BLaER1 treated with 17β-estradiol and CSF1 and Interleukin-3, amounts not matched to agents 10 nM and 100 nM (cell line): ENCODE results near the gene ZDHHC18.

Experiments used
- H3K27ac ChIP-seq, 11 experiments: shearing (Covaris generic); formaldehyde crosslinking; 2 replicates each; pipeline ENCODE4 v1.8.1; 2022
- H3K27me3 ChIP-seq, 11 experiments: shearing (Covaris generic); formaldehyde crosslinking; 2 replicates each; pipeline ENCODE4 v1.8.1; 2022
- H3K36me3 ChIP-seq, 11 experiments: shearing (Covaris generic); formaldehyde crosslinking; 2 replicates each; pipeline ENCODE4 v1.8.1; 2022
- H3K4me1 ChIP-seq, 10 experiments: shearing (Covaris generic); formaldehyde crosslinking; 2 replicates each; pipeline ENCODE4 v1.8.1; 2022
- H3K4me2 ChIP-seq, 11 experiments: shearing (Covaris generic); formaldehyde crosslinking; 2 replicates each; pipeline ENCODE4 v1.8.1; 2022
- H3K4me3 ChIP-seq, 10 experiments: shearing (Covaris generic); formaldehyde crosslinking; 2 replicates each; pipeline ENCODE4 v1.8.1; 2022
- H3K9ac ChIP-seq, 11 experiments: shearing (Covaris generic); formaldehyde crosslinking; 2 replicates each; pipeline ENCODE4 v1.8.1; 2022
- H3K9me3 ChIP-seq, 11 experiments: shearing (Covaris generic); formaldehyde crosslinking; replicated peaks in 1 of 11; 2 replicates each; pipeline ENCODE4 v1.8.1; 2022
- H4K20me1 ChIP-seq, 11 experiments: shearing (Covaris generic); formaldehyde crosslinking; 2 replicates each; pipeline ENCODE4 v1.8.1; 2022
- Cebpa-rat ChIP-seq, 11 experiments: shearing (Covaris generic); IDR thresholded peaks; 2 replicates each; pipeline ENCODE4 v1.8.1; 2022

The ZDHHC18 gene

DNA sequence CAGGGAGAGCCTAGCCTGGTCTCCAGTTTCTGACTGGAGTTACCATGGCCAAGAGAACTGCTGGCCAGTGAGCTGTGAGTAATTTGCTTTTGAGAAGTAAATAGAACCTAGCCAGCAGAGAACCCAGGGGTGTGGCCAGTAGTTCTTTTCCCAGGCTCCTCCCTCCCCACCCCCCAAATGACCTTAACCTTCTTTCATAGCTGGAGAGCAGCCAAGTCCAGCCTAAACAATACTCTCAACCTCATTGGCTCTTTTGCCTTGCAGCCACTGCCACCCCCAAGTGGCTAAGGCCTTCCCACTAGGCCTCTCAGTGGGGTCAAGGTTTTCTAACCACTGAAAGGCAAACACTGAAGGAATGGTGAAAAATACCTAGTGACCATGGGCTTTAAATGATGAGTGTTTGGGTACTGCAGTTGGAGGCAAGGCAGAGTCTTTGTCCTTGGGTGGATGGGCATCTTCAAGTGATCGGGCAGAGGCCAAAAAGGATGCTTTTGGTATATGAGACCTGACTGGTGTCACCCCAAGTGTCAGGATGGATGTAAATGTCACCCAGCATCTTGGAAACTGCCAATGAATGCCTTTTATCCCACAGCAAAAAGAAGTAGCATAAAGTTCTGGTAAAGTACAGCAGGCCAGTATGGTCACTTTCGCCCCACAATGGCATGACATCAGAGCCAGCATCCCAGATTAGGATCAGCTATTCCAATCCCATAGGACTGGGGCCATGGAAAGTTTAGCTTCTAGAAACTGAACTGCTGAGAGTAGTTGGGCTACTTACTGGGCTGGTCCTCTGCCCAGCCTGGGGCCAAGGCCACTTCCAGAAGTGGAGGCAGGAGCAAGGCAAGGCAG, 42.2 kb upstream of the ZDHHC18 start:
- H4K20me1 ChIP-seq, result peaks cover 15 to 28% (median 24%) of the 10 kb centered on the region in 11 experiments; a peak in 19 of 22 replicates
- H3K9ac ChIP-seq, result no peak overlapping the region
- H3K9me3 ChIP-seq, result no peaks in the 10 kb centered on the region
- H3K4me2 ChIP-seq, result peak overlapping the region; percentile 91 to 100 (median 98)
- peak overlapping the region in 5 of 11 experiments; percentile 1 to 99 (median 98); a peak in 9 of 22 replicates for H3K27ac ChIP-seq
- H3K4me3 ChIP-seq, result no peak overlapping the region
- H3K36me3 ChIP-seq, result peaks cover 31 to 51% (median 44%) of the 10 kb centered on the region in 11 experiments
- TF ChIP-seq Cebpa-rat (IDR thresholded peaks at IDR 0.05), result no peak
- no peaks in the 10 kb centered on the region for H3K27me3 ChIP-seq
- peaks cover 54 to 87% (median 65%) of the 10 kb centered on the region in 10 experiments for H3K4me1 ChIP-seq

DNA sequence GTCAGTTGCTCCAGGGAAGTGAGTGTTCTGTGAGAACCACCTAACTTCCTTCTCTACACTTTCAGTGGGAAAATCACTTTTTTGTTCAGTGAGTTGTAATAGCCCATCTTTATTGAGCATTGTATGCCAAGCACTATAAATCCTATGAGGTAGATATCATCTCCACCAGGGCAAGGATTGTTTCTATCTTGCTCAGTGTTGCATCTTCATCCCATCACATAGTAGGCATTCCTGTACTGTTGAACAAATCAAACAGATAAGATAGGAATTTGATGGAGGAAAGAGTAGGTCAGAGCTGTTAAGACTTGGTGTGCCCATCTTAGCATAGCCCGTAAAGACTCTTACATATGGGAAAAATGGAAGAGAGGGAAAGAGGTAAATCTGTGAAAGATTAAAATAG, 41.6 kb upstream of the ZDHHC18 start:
- Histone ChIP-seq H3K4me3 (no peak overlapping the region), H3K27me3 (no peaks in the 10 kb centered on the region), H3K36me3 (peaks cover 25 to 45% (median 37%) of the 10 kb centered on the region in 11 experiments), H3K9me3 (no peaks in the 10 kb centered on the region), H3K4me2 (peak overlapping the region; percentile 91 to 100 (median 98)), H3K27ac (peak overlapping the region in 7 of 11 experiments; percentile 16 to 99 (median 98); a peak in 9 of 22 replicates), H3K9ac (0 out of 22 replicates have a peak overlapping the region, but pooled peaks of 2 of the 11 experiments have one; percentile 96), H4K20me1 (peaks cover 8 to 22% (median 17%) of the 10 kb centered on the region in 11 experiments; a peak in 19 of 22 replicates), H3K4me1 (peaks cover 60 to 88% (median 71%) of the 10 kb centered on the region in 10 experiments)
- no peak for TF ChIP-seq Cebpa-rat (IDR thresholded peaks at IDR 0.05)

DNA sequence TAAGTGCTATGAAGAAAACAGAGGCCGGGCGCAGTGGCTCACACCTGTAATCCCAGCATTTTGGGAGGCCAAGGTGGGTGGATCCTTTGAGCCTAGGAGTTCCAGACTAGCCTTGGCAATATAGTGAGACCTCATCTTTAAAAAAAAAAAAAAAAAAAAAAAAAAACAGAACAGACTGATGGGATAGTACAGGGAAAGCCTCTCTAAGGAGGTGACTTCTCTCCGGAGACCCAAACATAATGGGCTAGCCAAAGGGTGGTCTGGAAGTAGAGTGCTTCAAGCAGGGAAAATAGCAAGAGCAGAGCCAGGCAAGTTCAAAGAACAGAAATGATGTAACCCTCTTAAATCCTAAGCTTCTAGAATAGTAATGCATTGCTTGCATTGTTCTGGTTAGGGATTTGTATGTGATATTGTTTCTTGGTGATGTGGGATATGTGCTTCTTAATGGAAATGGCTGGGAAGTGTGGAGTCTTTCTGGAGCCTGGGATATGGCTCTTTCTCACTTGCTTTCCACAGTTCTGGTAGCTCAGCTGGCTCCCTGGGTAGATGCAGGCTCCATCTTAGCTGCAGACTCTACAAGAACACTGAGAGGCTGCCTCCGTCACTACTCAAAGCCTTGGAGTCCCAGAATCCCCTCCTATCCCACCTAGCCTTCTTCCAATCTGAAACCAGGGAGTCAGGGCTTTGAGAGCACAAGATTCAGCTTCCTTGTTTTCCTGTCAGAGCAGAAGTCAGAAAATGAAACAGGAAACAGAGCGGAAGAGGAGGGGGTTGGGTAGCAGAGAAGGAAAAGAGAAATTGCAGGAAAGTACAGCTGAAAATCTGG, 40.7 kb upstream of the ZDHHC18 start:
- no peaks in the 10 kb centered on the region for H3K27me3 ChIP-seq
- H3K27ac ChIP-seq, result peak overlapping the region; percentile 95 to 99 (median 98)
- H3K4me1 ChIP-seq, result peaks cover 69 to 90% (median 77%) of the 10 kb centered on the region in 10 experiments
- H4K20me1 ChIP-seq, result peaks cover 0 to 12% (median 8%) of the 10 kb centered on the region in 11 experiments; a peak in 14 of 22 replicates
- H3K9ac ChIP-seq, result peak overlapping the region; percentile 92 to 98 (median 95); a peak in 21 of 22 replicates
- TF ChIP-seq Cebpa-rat (IDR thresholded peaks at IDR 0.05), result no peak
- H3K36me3 ChIP-seq, result peaks cover 15 to 36% (median 28%) of the 10 kb centered on the region in 11 experiments
- peak overlapping the region; percentile 91 to 100 (median 98) for H3K4me2 ChIP-seq
- H3K9me3 ChIP-seq, result no peaks in the 10 kb centered on the region
- peak overlapping the region in 9 of 10 experiments; percentile 10 to 81 (median 72); a peak in 14 of 20 replicates for H3K4me3 ChIP-seq

DNA sequence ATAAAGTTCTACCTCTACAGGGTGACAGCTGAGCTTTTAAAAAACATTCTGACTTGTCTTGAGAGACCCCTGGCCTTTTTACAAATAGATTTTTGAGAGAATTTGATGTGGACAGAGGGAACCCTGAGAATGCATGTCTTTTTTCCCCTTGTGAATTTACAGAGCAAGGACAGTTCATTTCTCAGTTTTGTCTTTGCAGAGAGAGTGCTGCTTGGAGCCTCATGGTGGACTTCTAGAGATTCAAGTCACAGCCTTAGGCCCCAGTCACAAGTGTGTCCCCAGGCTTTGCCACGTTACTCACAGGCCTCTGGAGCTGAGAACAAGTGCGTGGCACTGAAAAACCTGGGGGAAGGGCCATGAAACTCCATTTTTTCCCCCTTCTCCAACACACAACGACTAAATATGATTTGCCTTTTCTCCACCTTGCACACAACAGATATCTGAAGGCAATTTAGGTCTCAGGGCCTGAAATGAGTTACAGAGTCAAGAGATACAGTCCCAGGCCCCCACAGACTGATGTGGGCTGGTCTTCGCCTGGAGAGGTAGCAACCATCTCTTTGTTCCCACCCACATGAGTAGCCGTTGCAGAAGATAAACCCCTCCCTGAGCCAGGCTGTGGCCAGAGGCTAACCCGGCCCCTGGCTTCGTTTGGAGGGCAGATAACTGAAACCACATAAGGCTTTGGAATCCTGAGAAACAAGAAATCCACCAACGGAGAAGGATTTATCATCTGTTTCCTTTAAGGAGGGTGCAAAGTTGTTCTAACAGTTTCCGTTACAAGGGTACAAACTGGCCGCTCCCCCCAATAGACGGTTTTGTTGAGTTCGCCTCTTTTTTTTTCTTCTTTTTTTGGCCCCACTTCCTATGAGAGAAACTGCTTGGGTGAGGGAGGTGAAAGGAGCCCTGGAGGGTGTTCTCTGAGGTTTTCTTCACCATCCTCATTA, 39.8 kb upstream of the ZDHHC18 start:
- Histone ChIP-seq H3K4me1 (peaks cover 78 to 90% (median 82%) of the 10 kb centered on the region in 10 experiments), H3K36me3 (peaks cover 6 to 27% (median 19%) of the 10 kb centered on the region in 11 experiments; a peak in 21 of 22 replicates), H3K27me3 (no peaks in the 10 kb centered on the region), H3K9ac (peak overlapping the region; percentile 92 to 98 (median 95)), H4K20me1 (peaks cover 0 to 3% (median 0%) of the 10 kb centered on the region in 11 experiments; a peak in 1 of 22 replicates), H3K4me2 (peak overlapping the region; percentile 91 to 100 (median 98)), H3K4me3 (peak overlapping the region; percentile 65 to 81 (median 72)), H3K9me3 (no peaks in the 10 kb centered on the region), H3K27ac (peak overlapping the region; percentile 95 to 99 (median 98))
- TF ChIP-seq Cebpa-rat (IDR thresholded peaks at IDR 0.05), result no peak

DNA sequence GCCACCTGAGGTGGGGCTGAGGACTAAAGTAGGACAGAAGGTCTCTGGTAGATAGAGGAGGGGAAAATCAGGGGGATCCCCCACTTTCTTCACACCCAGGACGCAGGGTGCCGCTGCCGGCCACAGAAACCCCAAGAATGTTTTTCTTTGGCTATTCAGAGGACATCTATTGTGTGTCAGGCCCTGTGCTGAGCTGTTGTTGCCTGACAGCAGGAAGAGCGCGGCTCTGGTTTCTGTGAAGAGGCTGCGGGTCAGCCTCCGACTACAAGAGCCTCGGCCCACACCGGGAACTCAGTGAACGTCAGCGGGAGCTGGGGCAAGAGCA, 39.1 kb upstream of the ZDHHC18 start:
- H3K36me3 ChIP-seq, result peaks cover 6 to 21% (median 13%) of the 10 kb centered on the region in 11 experiments; a peak in 19 of 22 replicates
- H3K27me3 ChIP-seq, result no peaks in the 10 kb centered on the region
- no peak for TF ChIP-seq Cebpa-rat (IDR thresholded peaks at IDR 0.05)
- peak overlapping the region; percentile 92 to 98 (median 95) for H3K9ac ChIP-seq
- H3K9me3 ChIP-seq, result no peaks in the 10 kb centered on the region
- peak overlapping the region; percentile 91 to 100 (median 98) for H3K4me2 ChIP-seq
- H3K4me1 ChIP-seq, result peaks cover 83 to 91% (median 88%) of the 10 kb centered on the region in 10 experiments
- peak overlapping the region; percentile 65 to 81 (median 72) for H3K4me3 ChIP-seq
- peak overlapping the region; percentile 95 to 99 (median 98) for H3K27ac ChIP-seq
- no peaks in the 10 kb centered on the region for H4K20me1 ChIP-seq

DNA sequence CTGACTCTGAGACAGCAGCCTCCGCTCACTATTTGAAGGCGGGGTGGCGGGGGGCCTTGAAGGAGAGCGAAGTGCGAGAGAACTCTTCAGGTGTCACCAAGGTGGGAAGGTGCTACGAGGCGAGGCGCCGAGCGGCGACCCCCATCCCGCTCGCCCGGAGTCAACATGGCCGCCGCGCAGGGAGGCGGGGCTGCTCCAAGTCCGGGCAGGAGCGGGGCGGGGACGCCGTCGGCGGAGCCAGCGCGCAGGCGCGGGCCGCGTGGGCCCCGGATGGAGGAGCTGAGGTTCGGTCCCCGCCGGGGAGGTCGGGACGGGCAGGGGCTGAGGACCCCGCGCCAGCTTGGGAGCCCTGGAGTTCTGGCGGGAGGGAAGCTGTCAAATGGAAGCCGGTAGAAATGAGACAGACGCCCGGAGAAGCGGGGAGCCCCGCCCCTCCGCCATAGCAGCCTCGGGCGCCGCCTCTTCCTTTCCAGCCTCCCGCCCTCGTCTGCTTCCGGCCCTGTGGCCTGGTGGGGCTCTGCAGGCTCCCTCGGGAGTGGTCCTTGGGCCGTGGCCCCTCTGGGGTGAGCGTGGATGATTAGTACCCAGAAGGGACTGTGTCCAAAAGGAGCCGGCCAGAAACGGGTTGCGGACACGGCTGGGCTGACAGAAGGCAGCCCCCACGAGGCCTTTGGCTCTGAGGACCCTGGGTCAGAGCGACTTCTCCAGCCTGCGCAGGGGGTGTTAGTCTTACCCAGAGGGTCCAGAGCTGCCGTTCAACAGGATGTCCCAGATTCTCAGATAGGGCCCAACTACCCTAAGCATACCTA, 38.6 kb upstream of the ZDHHC18 start, which contains the start of gene PIGV:
Gene PIGV, plus strand, starts transcription at position 245 of the 809 bp plus-strand sequence. CDS start 2,866 bp downstream, outside the sequence.
- Histone ChIP-seq H3K27me3 (no peaks in the 10 kb centered on the region), H3K9ac (peak within 1 kb of the TSS; percentile 92 to 98 (median 95)), H3K36me3 (peaks cover 2 to 15% (median 7%) of the 10 kb centered on the region in 11 experiments; a peak in 18 of 22 replicates), H3K4me2 (peak within 1 kb of the TSS; percentile 91 to 100 (median 98)), H3K4me1 (peaks cover 82 to 92% (median 89%) of the 10 kb centered on the region in 10 experiments), H3K27ac (peak within 1 kb of the TSS; percentile 95 to 99 (median 98)), H3K4me3 (peak within 1 kb of the TSS; percentile 65 to 81 (median 72)), H4K20me1 (no peaks in the 10 kb centered on the region), H3K9me3 (no peaks in the 10 kb centered on the region)
- no peak for TF ChIP-seq Cebpa-rat (IDR thresholded peaks at IDR 0.05)

DNA sequence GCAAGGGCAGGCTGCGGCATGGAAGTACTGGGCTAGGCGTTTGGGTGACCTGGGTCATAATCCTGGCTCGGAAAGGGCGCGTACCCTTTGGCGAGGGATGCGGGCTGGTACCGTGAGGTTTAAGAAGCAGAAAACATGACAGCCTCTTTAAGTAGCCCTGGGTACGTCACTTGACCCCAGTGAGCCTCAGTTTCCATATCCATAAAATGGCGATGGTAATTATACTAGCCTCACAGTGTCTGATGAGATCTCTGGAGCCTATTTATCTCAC, 38.0 kb upstream of the ZDHHC18 start:
- Histone ChIP-seq H3K27me3 (no peaks in the 10 kb centered on the region), H3K4me3 (peak overlapping the region; percentile 65 to 81 (median 72)), H3K36me3 (peaks cover 0 to 9% (median 3%) of the 10 kb centered on the region in 11 experiments; a peak in 12 of 22 replicates), H3K4me2 (peak overlapping the region; percentile 91 to 100 (median 97)), H4K20me1 (no peaks in the 10 kb centered on the region), H3K9me3 (no peaks in the 10 kb centered on the region), H3K9ac (peak overlapping the region; percentile 92 to 98 (median 95)), H3K4me1 (peaks cover 77 to 86% (median 84%) of the 10 kb centered on the region in 10 experiments), H3K27ac (peak overlapping the region; percentile 95 to 99 (median 98))
- no peak for TF ChIP-seq Cebpa-rat (IDR thresholded peaks at IDR 0.05)
